ENCODE results near the gene CORO2A.
"Not testable (repeated sequence)": the region's sequence is repeated elsewhere in the genome, so short reads cannot be mapped to it uniquely, and the experiment has no call there.

DNA sequence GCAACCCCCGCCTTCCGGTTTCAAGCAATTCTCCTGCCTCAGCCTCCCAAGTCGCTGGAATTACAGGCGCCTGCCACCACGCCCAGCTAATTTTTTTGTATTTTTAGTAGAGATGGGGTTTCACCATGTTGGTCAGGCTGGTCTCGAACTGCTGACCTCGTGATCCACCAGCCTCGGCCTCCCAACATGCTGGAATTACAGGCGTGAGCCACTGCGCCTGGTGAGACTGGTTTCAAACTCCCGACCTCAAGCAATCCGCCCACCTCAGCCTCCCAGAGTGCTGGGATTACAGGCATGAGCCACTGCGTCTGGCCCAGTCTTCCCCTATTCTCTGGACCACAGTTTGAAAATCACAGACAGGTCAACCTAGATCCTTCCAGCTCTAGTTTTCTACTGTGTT, 68.3 kb downstream of the CORO2A start:
- TF ChIP-seq POLR2A, MAFK, SMC3, CEBPB (IDR thresholded peaks at IDR 0.05; ENCODE audit: low read depth, low read length): not testable (repeated sequence)
- TF ChIP-seq, protein P1, sequence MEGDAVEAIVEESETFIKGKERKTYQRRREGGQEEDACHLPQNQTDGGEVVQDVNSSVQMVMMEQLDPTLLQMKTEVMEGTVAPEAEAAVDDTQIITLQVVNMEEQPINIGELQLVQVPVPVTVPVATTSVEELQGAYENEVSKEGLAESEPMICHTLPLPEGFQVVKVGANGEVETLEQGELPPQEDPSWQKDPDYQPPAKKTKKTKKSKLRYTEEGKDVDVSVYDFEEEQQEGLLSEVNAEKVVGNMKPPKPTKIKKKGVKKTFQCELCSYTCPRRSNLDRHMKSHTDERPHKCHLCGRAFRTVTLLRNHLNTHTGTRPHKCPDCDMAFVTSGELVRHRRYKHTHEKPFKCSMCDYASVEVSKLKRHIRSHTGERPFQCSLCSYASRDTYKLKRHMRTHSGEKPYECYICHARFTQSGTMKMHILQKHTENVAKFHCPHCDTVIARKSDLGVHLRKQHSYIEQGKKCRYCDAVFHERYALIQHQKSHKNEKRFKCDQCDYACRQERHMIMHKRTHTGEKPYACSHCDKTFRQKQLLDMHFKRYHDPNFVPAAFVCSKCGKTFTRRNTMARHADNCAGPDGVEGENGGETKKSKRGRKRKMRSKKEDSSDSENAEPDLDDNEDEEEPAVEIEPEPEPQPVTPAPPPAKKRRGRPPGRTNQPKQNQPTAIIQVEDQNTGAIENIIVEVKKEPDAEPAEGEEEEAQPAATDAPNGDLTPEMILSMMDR (conservative IDR thresholded peaks at IDR 0.05; ENCODE audit: low read depth, low read length), result not testable (repeated sequence)

Data from IMR-90 (cell line).